Activated B cell treated with CpG ODN at 0.5 μM for 24 hours (primary cell): ENCODE measurements around the gene FAM117B. TPM values are rescaled to one million over a fixed set of nuclear protein-coding genes. Genes with fewer than 3 reads are reported as not detected.

ENCODE experiments used
- ATAC-seq: fragments of 200-7000 bp; cut with Tn5 transposase; one replicate; pipeline ENCODE4 v1.10.0; 2021; ENCODE audit warnings: low read depth, mild to moderate bottlenecking, moderate library complexity
- CTCF ChIA-PET: fragments of 350-600 bp; sonication (Branson Sonifier 250); formaldehyde crosslinking; loops from one replicate; lab custom pipeline; 2021; ENCODE audit warnings: antibody characterized with exemption; lab: Charles Lee
- POLR2A ChIA-PET: fragments of 350-600 bp; sonication (Branson Sonifier 250); formaldehyde crosslinking; loops from one replicate; lab custom pipeline; 2021; ENCODE audit warnings: antibody characterized with exemption; lab: Charles Lee
- DNase-seq: peaks from one replicate; pipeline ENCODE4 v3.0.0; 2022
- H3K27ac Mint-ChIP-seq: one replicate; pipeline ENCODE4 v1.8.0; 2020; ENCODE audit warnings: mixed read lengths
- H3K27me3 Mint-ChIP-seq: one replicate; pipeline ENCODE4 v1.8.0; 2021; ENCODE audit warnings: mixed read lengths
- H3K36me3 Mint-ChIP-seq: one replicate; pipeline ENCODE4 v1.8.0; 2021; ENCODE audit warnings: low read depth, mixed read lengths
- H3K4me1 Mint-ChIP-seq: one replicate; pipeline ENCODE4 v1.8.0; 2021; ENCODE audit warnings: mixed read lengths
- H3K4me3 Mint-ChIP-seq: one replicate; pipeline ENCODE4 v1.8.0; 2020; ENCODE audit warnings: mild to moderate bottlenecking, mixed read lengths
- H3K9me3 Mint-ChIP-seq: one replicate; pipeline ENCODE4 v1.8.0; 2020; ENCODE audit warnings: mixed read lengths
- CTCF ChIP-seq: fragments of 200-600 bp; IDR thresholded peaks from one replicate; pipeline ENCODE4 v1.8.0; 2022; ENCODE audit warnings: antibody characterized with exemption, mild to moderate bottlenecking
- intact Hi-C: fragments of 100-400 bp; cut with micrococcal nuclease; formaldehyde crosslinking; loops from one replicate; pipeline ENCODE4 v1.15.1; 2024
- total RNA-seq: library from RNA; stranded (reverse); gene quantifications from 2 replicates; pipeline ENCODE4 v1.2.3, GENCODE V29; 2022

The FAM117B gene
- total RNA-seq, 1 donor from 2014 or later, result 22.5 TPM

- ChIA-PET CTCF (interaction anchor here (2.0 kb wide), 1 partner anchor 10 kb away, joined by 10 read pairs; no protein-coding TSS in a partner anchor), POLR2A (interaction anchor here (0.6 to 3.6 kb wide), 3 partner anchors 10 to 276 kb away, joined by 3 to 27 read pairs (median 5); partner anchors contain the start of gene FAM117B)
- Mint-ChIP-seq H3K4me1 (peaks cover 17% of the 10 kb centered on the region), H3K9me3 (no peaks in the 10 kb centered on the region), H3K4me3 (no peak overlapping the region), H3K27me3 (no peaks in the 10 kb centered on the region), H3K27ac (no peak overlapping the region), H3K36me3 (no peaks in the 10 kb centered on the region)
- intact Hi-C loops, result loop anchor here (1.0 kb wide), 1 partner anchor 10 kb away; no protein-coding TSS in a partner anchor
- no peak for ATAC-seq
- TF ChIP-seq CTCF, result no peak
- no peak for DNase-seq
Measured at GRCh38 chr2:202599105-202599504, 35.7 kb upstream of the FAM117B start.

GRCh38 chr2:202599911-202600310 is 34.9 kb upstream of the FAM117B start:
- intact Hi-C loops, result loop anchor here (1.0 kb wide), 1 partner anchor 9 kb away; no protein-coding TSS in a partner anchor
- POLR2A ChIA-PET, result interaction anchor here (2.3 to 3.6 kb wide), 2 partner anchors 11 to 35 kb away, joined by 5 to 27 read pairs; partner anchors contain the start of gene FAM117B
- no peak for TF ChIP-seq CTCF

GRCh38 chr2:202604699-202605098 is 30.1 kb upstream of the FAM117B start:
- POLR2A ChIA-PET, result interaction anchor here (0.5 kb wide), 2 partner anchors 62 to 63 kb away, joined by 4 to 14 read pairs; no protein-coding TSS in a partner anchor
- Mint-ChIP-seq H3K27me3 (no peaks in the 10 kb centered on the region), H3K4me3 (no peak overlapping the region), H3K9me3 (no peaks in the 10 kb centered on the region), H3K27ac (no peak overlapping the region), H3K36me3 (no peaks in the 10 kb centered on the region), H3K4me1 (peaks cover 39% of the 10 kb centered on the region)
- DNase-seq (no peak), ATAC-seq (no peak)
- intact Hi-C loops, result no loop called here
- TF ChIP-seq CTCF, result no peak
- CTCF ChIA-PET, result no interaction called here

More at GRCh38 chr2:202599911-202600310, 34.9 kb upstream of the FAM117B start:
- no peaks in the 10 kb centered on the region for H3K36me3 Mint-ChIP-seq
- CTCF ChIA-PET, result interaction anchor here (2.0 kb wide), 1 partner anchor 11 kb away, joined by 10 read pairs; no protein-coding TSS in a partner anchor
- H3K4me1 Mint-ChIP-seq, result peaks cover 20% of the 10 kb centered on the region
- ATAC-seq (no peak), DNase-seq (no peak)
- no peak overlapping the region for H3K27ac Mint-ChIP-seq
- H3K27me3 Mint-ChIP-seq, result no peaks in the 10 kb centered on the region
- H3K4me3 Mint-ChIP-seq, result no peak overlapping the region
- H3K9me3 Mint-ChIP-seq, result no peaks in the 10 kb centered on the region

- H3K27me3 Mint-ChIP-seq, result no peaks in the 10 kb centered on the region
- intact Hi-C loops, result no loop called here
- ChIA-PET POLR2A (interaction anchor here (0.5 kb wide), 1 partner anchor 62 kb away, joined by 4 read pairs; no protein-coding TSS in a partner anchor), CTCF (no interaction called here)
- no peaks in the 10 kb centered on the region for H3K9me3 Mint-ChIP-seq
- DNase-seq (no peak), ATAC-seq (no peak)
- no peak overlapping the region for H3K27ac Mint-ChIP-seq
- H3K4me3 Mint-ChIP-seq, result no peak overlapping the region
- no peak for TF ChIP-seq CTCF
- H3K36me3 Mint-ChIP-seq, result no peaks in the 10 kb centered on the region
- H3K4me1 Mint-ChIP-seq, result peaks cover 40% of the 10 kb centered on the region
Measured at GRCh38 chr2:202605174-202605573, 29.6 kb upstream of the FAM117B start.

GRCh38 chr2:202608142-202608852 is 26.5 kb upstream of the FAM117B start:
- DNase-seq (no peak), ATAC-seq (peak; percentile 42)
- intact Hi-C loops, result loop anchor here (2.0 kb wide), 1 partner anchor 17 kb away; no protein-coding TSS in a partner anchor
- POLR2A ChIA-PET, result interaction anchor here (0.6 to 4.0 kb wide), 3 partner anchors 27 to 142 kb away, joined by 3 to 67 read pairs (median 4); partner anchors contain the start of gene FAM117B
- no peaks in the 10 kb centered on the region for H3K36me3 Mint-ChIP-seq
- peak overlapping the region; percentile 99 for H3K27ac Mint-ChIP-seq
- no peaks in the 10 kb centered on the region for H3K9me3 Mint-ChIP-seq
- no peaks in the 10 kb centered on the region for H3K27me3 Mint-ChIP-seq
- H3K4me1 Mint-ChIP-seq, result peaks cover 47% of the 10 kb centered on the region
- CTCF ChIA-PET, result no interaction called here
- TF ChIP-seq CTCF, result no peak
- peak overlapping the region; percentile 59 for H3K4me3 Mint-ChIP-seq
